Measurements from ENCODE around the gene ATP11B. TPM values are rescaled to one million over a fixed set of nuclear protein-coding genes. Genes with fewer than 3 reads are reported as not detected.

Gene ATP11B
- total RNA-seq, 1 experiment from 2014 or later = 58.1 TPM

DNA sequence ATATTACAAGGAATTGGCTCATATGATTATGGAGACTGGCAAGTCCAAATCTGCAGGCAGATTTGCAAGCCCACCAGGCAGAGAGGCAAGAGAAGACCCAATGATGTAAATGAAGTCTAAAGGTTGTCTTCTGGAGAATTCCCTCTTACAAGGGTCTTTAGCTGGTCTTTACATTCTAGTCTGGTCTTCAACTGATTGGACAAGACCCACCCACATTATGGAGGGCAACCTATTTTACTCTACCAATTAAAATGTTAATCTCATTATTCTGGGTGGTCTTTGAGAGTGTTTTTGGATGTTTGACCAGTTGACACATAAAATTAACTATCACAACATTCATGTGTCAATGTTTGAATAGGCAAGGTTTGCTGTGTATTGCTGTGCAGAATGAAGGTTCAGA is 28.0 kb upstream of the ATP11B start:
- H3K4me3 Mint-ChIP-seq (ENCODE audit: unreplicated experiment) = no peak overlapping the region
- TF ChIP-seq, protein P1, sequence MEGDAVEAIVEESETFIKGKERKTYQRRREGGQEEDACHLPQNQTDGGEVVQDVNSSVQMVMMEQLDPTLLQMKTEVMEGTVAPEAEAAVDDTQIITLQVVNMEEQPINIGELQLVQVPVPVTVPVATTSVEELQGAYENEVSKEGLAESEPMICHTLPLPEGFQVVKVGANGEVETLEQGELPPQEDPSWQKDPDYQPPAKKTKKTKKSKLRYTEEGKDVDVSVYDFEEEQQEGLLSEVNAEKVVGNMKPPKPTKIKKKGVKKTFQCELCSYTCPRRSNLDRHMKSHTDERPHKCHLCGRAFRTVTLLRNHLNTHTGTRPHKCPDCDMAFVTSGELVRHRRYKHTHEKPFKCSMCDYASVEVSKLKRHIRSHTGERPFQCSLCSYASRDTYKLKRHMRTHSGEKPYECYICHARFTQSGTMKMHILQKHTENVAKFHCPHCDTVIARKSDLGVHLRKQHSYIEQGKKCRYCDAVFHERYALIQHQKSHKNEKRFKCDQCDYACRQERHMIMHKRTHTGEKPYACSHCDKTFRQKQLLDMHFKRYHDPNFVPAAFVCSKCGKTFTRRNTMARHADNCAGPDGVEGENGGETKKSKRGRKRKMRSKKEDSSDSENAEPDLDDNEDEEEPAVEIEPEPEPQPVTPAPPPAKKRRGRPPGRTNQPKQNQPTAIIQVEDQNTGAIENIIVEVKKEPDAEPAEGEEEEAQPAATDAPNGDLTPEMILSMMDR (IDR thresholded peaks at IDR 0.05; ENCODE audit: insufficient read depth in 1 of 2, low read depth in 1 of 2, low read length in 1 of 2, severe bottlenecking in 1 of 2, unreplicated experiment in 1 of 2) = no peak
- Histone ChIP-seq H3K36me3 (ENCODE audit: control insufficient read depth, insufficient read depth, low read length) (no peaks in the 10 kb centered on the region), H3K4me3 (ENCODE audit: low read depth, low read length) (no peak overlapping the region), H3K27me3 (replicated peaks; ENCODE audit: control insufficient read depth, insufficient read depth, low read length) (no peaks in the 10 kb centered on the region), H3K9me3 (no peaks in the 10 kb centered on the region), H3K4me1 (peaks cover 11% of the 10 kb centered on the region)
- H3K36me3 Mint-ChIP-seq (ENCODE audit: insufficient read depth, unreplicated experiment) = no peaks in the 10 kb centered on the region
- peaks cover 16% of the 10 kb centered on the region for H3K4me1 Mint-ChIP-seq (ENCODE audit: low read depth, unreplicated experiment)
- intact Hi-C loops (cut with micrococcal nuclease; ENCODE audit: unreplicated experiment) = no loop called here
- ChIA-PET CTCF (no interaction called here), POLR2A (no interaction called here)
- BruUV-seq (replicated peaks) = no TSS peak
- no peaks in the 10 kb centered on the region for H3K9me3 Mint-ChIP-seq (ENCODE audit: unreplicated experiment)
- no peaks in the 10 kb centered on the region for H3K27me3 Mint-ChIP-seq (ENCODE audit: insufficient read depth, unreplicated experiment)
- no peak overlapping the region for H3K27ac Mint-ChIP-seq (ENCODE audit: unreplicated experiment)
- DNase-seq = no peak

DNA sequence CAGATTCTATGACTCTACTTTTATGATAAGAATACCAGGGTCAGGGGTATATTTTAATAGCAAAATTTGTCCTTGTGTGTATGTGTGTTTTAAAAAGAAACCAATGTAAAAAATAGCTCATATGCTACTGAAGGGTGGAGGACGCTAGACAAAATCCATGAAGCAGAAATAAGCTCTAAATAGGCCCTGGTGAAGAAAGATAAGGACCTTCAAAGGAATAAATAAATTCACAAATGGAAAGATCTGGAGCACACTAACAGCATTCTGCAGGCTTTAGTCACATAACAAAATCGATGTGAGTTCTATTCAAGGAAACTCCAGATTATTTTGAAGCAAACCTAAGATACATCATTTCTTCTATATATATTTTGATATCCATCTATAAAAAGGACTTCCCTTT is 27.2 kb upstream of the ATP11B start:
- intact Hi-C loops (cut with micrococcal nuclease; ENCODE audit: unreplicated experiment) = no loop called here
- ChIA-PET CTCF (no interaction called here), POLR2A (no interaction called here)
- no peaks in the 10 kb centered on the region for H3K9me3 Mint-ChIP-seq (ENCODE audit: unreplicated experiment)
- TF ChIP-seq, protein P1 (IDR thresholded peaks at IDR 0.05; ENCODE audit: insufficient read depth in 1 of 2, low read depth in 1 of 2, low read length in 1 of 2, severe bottlenecking in 1 of 2, unreplicated experiment in 1 of 2) = no peak
- Histone ChIP-seq H3K4me1 (peaks cover 7% of the 10 kb centered on the region), H3K27me3 (replicated peaks; ENCODE audit: control insufficient read depth, insufficient read depth, low read length) (no peaks in the 10 kb centered on the region), H3K4me3 (ENCODE audit: low read depth, low read length) (no peak overlapping the region), H3K36me3 (ENCODE audit: control insufficient read depth, insufficient read depth, low read length) (no peaks in the 10 kb centered on the region), H3K9me3 (no peaks in the 10 kb centered on the region)
- no peak overlapping the region for H3K4me3 Mint-ChIP-seq (ENCODE audit: unreplicated experiment)
- DNase-seq = no peak
- H3K27me3 Mint-ChIP-seq (ENCODE audit: insufficient read depth, unreplicated experiment) = no peaks in the 10 kb centered on the region
- H3K36me3 Mint-ChIP-seq (ENCODE audit: insufficient read depth, unreplicated experiment) = no peaks in the 10 kb centered on the region
- no peak overlapping the region for H3K27ac Mint-ChIP-seq (ENCODE audit: unreplicated experiment)
- no TSS peak for BruUV-seq (replicated peaks)
- H3K4me1 Mint-ChIP-seq (ENCODE audit: low read depth, unreplicated experiment) = peaks cover 8% of the 10 kb centered on the region

DNA sequence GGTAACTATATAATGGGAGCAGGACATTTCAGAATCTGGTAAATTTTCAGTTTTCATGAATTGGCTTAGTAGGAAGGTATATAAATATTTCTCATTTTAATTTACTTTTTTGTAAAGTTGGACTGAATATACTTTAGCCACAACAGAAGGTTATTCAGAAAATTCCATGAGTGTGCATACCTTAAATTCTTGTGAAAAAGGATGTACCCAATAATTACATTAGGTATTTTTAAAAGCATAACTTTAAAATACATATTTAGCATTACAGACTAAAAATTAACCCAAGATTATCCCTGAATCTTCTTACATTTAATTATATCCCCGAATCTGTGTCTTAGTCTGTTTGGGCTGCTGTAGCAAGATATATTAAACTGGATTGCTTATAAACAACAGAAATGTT is 24.9 kb upstream of the ATP11B start:
- no peak for DNase-seq
- H3K9me3 ChIP-seq = no peaks in the 10 kb centered on the region
- ChIA-PET CTCF (no interaction called here), POLR2A (no interaction called here)
- no peaks in the 10 kb centered on the region for H3K27me3 Mint-ChIP-seq (ENCODE audit: insufficient read depth, unreplicated experiment)
- no peaks in the 10 kb centered on the region for H3K36me3 Mint-ChIP-seq (ENCODE audit: insufficient read depth, unreplicated experiment)
- H3K36me3 ChIP-seq (ENCODE audit: control insufficient read depth, insufficient read depth, low read length) = no peaks in the 10 kb centered on the region
- intact Hi-C loops (cut with micrococcal nuclease; ENCODE audit: unreplicated experiment) = no loop called here
- H3K4me3 Mint-ChIP-seq (ENCODE audit: unreplicated experiment) = no peak overlapping the region
- H3K9me3 Mint-ChIP-seq (ENCODE audit: unreplicated experiment) = no peaks in the 10 kb centered on the region
- no TSS peak for BruUV-seq (replicated peaks)
- no peak overlapping the region for H3K27ac Mint-ChIP-seq (ENCODE audit: unreplicated experiment)
- no peak overlapping the region for H3K4me3 ChIP-seq (ENCODE audit: low read depth, low read length)
- no peaks in the 10 kb centered on the region for H3K4me1 ChIP-seq
- H3K27me3 ChIP-seq (replicated peaks; ENCODE audit: control insufficient read depth, insufficient read depth, low read length) = no peaks in the 10 kb centered on the region
- peaks cover 5% of the 10 kb centered on the region for H3K4me1 Mint-ChIP-seq (ENCODE audit: low read depth, unreplicated experiment)
- TF ChIP-seq, protein P1 (IDR thresholded peaks at IDR 0.05; ENCODE audit: insufficient read depth in 1 of 2, low read depth in 1 of 2, low read length in 1 of 2, severe bottlenecking in 1 of 2, unreplicated experiment in 1 of 2) = no peak
